HCT116 (cell line): ENCODE measurements around the gene CD300LD. TPM values are rescaled to one million over a fixed set of nuclear protein-coding genes. Genes with fewer than 3 reads are reported as not detected.

ENCODE experiments used
- ATAC-seq: fragments of 200-7000 bp; cut with Tn5 transposase; 2 replicates; pipeline ENCODE4 v1.9.1; 2020; ENCODE audit warnings: mild to moderate bottlenecking, moderate library complexity
- BruUV-seq: library from RNA; stranded (reverse); fragments of 400-500 nt; replicated peaks from 2 replicates; lab custom pipeline; 2021; lab: Mats Ljungman, UMichigan
- CTCF ChIA-PET: fragments of 300-600 bp; sonication (Branson Sonifier 250); formaldehyde crosslinking; loops from one replicate; lab custom pipeline; 2021; ENCODE audit warnings: antibody characterized with exemption; lab: Charles Lee
- POLR2A ChIA-PET: fragments of 300-600, 350-600 bp; sonication (Branson Sonifier 250); formaldehyde crosslinking; loops from one replicate; lab custom pipeline; 2021; ENCODE audit warnings: antibody characterized with exemption; lab: Charles Lee
- RAD21 ChIA-PET, 2 experiments: fragments of 300-600 bp; sonication (Branson Sonifier 250); formaldehyde crosslinking; loops; one replicate each; lab custom pipeline; 2023; ENCODE audit warnings: low total read pairs in 2 of 2; ENCODE audit not compliant: uncharacterized antibody in 2 of 2, unreplicated experiment in 2 of 2, low non-redundant PET in 1 of 2; lab: Charles Lee
- DNase-seq: peaks from one replicate; pipeline ENCODE4 v3.0.0-alpha.2; 2010; ENCODE audit warnings: low read depth, low spot score
- H2AFZ ChIP-seq: fragments of 200-600 bp; shearing (Covaris generic), sonication (generic); 2 replicates; pipeline ENCODE4 v1.6.1; 2017; ENCODE audit warnings: low read depth, mixed run types, mixed read lengths, antibody characterized with exemption, low read length; ENCODE audit not compliant: poor library complexity, severe bottlenecking
- H3K27ac ChIP-seq: 2 replicates; pipeline ENCODE4 v1.5.1; 2012; ENCODE audit warnings: low read depth, low read length
- H3K27me3 ChIP-seq: fragments of 200-600 bp; sonication (generic); 2 replicates; pipeline ENCODE4 v1.6.1; 2016; ENCODE audit warnings: mixed run types, low read length, mixed read lengths; ENCODE audit not compliant: insufficient read depth
- H3K36me3 ChIP-seq, 2 experiments: fragments of 200-500 bp in 1 of 2; fragments of 200-600 bp in 1 of 2; sonication (Bioruptor generic) in 1 of 2; sonication (generic) in 1 of 2; 2 replicates each; pipeline versions ENCODE4 v1.5.1 to v1.6.1; 2014 to 2016; ENCODE audit warnings: low read length in 2 of 2, inconsistent platforms in 1 of 2, mixed read lengths in 1 of 2, mixed run types in 1 of 2; ENCODE audit not compliant: insufficient read depth in 2 of 2, control insufficient read depth in 1 of 2
- H3K4me1 ChIP-seq, 2 experiments: fragments of 200-600 bp in 1 of 2; sonication (generic) in 1 of 2; 2 replicates each; pipeline versions ENCODE4 v1.5.1 to v1.6.1; 2012 to 2017; ENCODE audit warnings: low read length in 2 of 2, inconsistent platforms in 1 of 2, mild to moderate bottlenecking in 1 of 2, mixed read lengths in 1 of 2, mixed run types in 1 of 2, moderate library complexity in 1 of 2; ENCODE audit not compliant: insufficient read depth in 2 of 2, control insufficient read depth in 1 of 2
- H3K4me2 ChIP-seq: fragments of 200-600 bp; sonication (generic); 2 replicates; pipeline ENCODE4 v1.6.1; 2017; ENCODE audit warnings: mixed run types, low read length, mixed read lengths
- H3K4me3 ChIP-seq, 2 experiments: fragments of 200-600 bp in 1 of 2; sonication (generic) in 1 of 2; replicated peaks in 1 of 2; 2 replicates each; pipeline ENCODE4 v1.5.1; 2011 to 2016; ENCODE audit warnings: low read length in 2 of 2, control low read depth in 1 of 2, low read depth in 1 of 2, mild to moderate bottlenecking in 1 of 2, mixed read lengths in 1 of 2, mixed run types in 1 of 2
- H3K79me2 ChIP-seq: fragments of 200-600 bp; sonication (generic); 2 replicates; pipeline ENCODE4 v1.6.1; 2017; ENCODE audit warnings: mild to moderate bottlenecking, mixed run types, low read length, moderate library complexity, mixed read lengths; ENCODE audit not compliant: insufficient read depth
- H3K9ac ChIP-seq: fragments of 200-600 bp; sonication (generic); 2 replicates; pipeline ENCODE4 v1.6.1; 2016; ENCODE audit warnings: low read length, mixed read lengths
- H3K9me2 ChIP-seq: fragments of 200-600 bp; sonication (generic), shearing (Covaris generic); 2 replicates; pipeline ENCODE4 v1.6.1; 2017; ENCODE audit warnings: mixed run types, mild to moderate bottlenecking, moderate library complexity; ENCODE audit not compliant: insufficient read depth
- H3K9me3 ChIP-seq, 2 experiments: fragments of 200-500 bp in 1 of 2; fragments of 200-600 bp in 1 of 2; sonication (Bioruptor generic) in 1 of 2; sonication (generic) in 1 of 2; 2 replicates each; pipeline ENCODE4 v1.6.1; 2014 to 2017; ENCODE audit warnings: low read length in 2 of 2, mixed read lengths in 2 of 2, inconsistent platforms in 1 of 2, low read depth in 1 of 2, mild to moderate bottlenecking in 1 of 2, mixed run types in 1 of 2, moderate library complexity in 1 of 2; ENCODE audit not compliant: control insufficient read depth in 1 of 2, insufficient read depth in 1 of 2
- H4K20me1 ChIP-seq: fragments of 200-600 bp; sonication (generic), shearing (Covaris generic); 2 replicates; pipeline ENCODE4 v1.6.1; 2017; ENCODE audit warnings: mixed run types, mild to moderate bottlenecking, moderate library complexity; ENCODE audit not compliant: insufficient read depth
- CBX3 ChIP-seq: IDR thresholded peaks from 2 replicates; pipeline ENCODE4 v1.6.1; 2012; ENCODE audit warnings: low read depth
- CEBPB ChIP-seq: IDR thresholded peaks from 2 replicates; pipeline ENCODE4 v1.6.1; 2012; ENCODE audit warnings: low read depth
- CTCF ChIP-seq, 3 experiments: fragments of 200-600 bp in 1 of 3; sonication (generic) in 1 of 3; IDR thresholded peaks in 2 of 3; conservative IDR thresholded peaks in 1 of 3; 2 replicates each; pipeline ENCODE4 v1.5.1; 2012 to 2017; ENCODE audit warnings: low read depth in 2 of 3, low read length in 2 of 3, antibody characterized with exemption in 1 of 3, borderline replicate concordance in 1 of 3, control low read depth in 1 of 3, mild to moderate bottlenecking in 1 of 3, mixed read lengths in 1 of 3, mixed run types in 1 of 3, moderate library complexity in 1 of 3; ENCODE audit not compliant: insufficient read depth in 1 of 3
- EGR1 ChIP-seq: IDR thresholded peaks from 2 replicates; pipeline ENCODE4 v1.6.1; 2012; ENCODE audit warnings: low read depth
- ELF1 ChIP-seq: IDR thresholded peaks from 2 replicates; pipeline ENCODE4 v1.6.1; 2012; ENCODE audit warnings: low read depth, borderline replicate concordance
- EZH2phosphoT487 ChIP-seq: fragments of 200-600 bp; IDR thresholded peaks from 2 replicates; pipeline ENCODE4 v1.6.1; 2018; ENCODE audit warnings: antibody characterized with exemption, borderline replicate concordance
- FOSL1 ChIP-seq: IDR thresholded peaks from 2 replicates; pipeline ENCODE4 v1.6.1; 2012; ENCODE audit warnings: low read depth
- MAX ChIP-seq: IDR thresholded peaks from 2 replicates; pipeline ENCODE4 v1.6.1; 2012
- POLR2A ChIP-seq: IDR thresholded peaks from 2 replicates; pipeline ENCODE4 v1.7.0; 2011; ENCODE audit warnings: borderline replicate concordance; ENCODE audit not compliant: insufficient read depth, insufficient read length; ENCODE audit errors: extremely low read depth
- POLR2AphosphoS5 ChIP-seq: IDR thresholded peaks from 2 replicates; pipeline ENCODE4 v1.6.1; 2011; ENCODE audit warnings: mild to moderate bottlenecking, low read depth, low read length, moderate library complexity
- RAD21 ChIP-seq: IDR thresholded peaks from 2 replicates; pipeline ENCODE4 v1.6.1; 2012; ENCODE audit warnings: low read depth, mild to moderate bottlenecking
- SIN3A ChIP-seq: IDR thresholded peaks from 2 replicates; pipeline ENCODE4 v1.6.1; 2012; ENCODE audit warnings: low read depth
- TCF7L2 ChIP-seq: IDR thresholded peaks from 2 replicates; pipeline ENCODE4 v1.7.0; 2011; ENCODE audit warnings: borderline replicate concordance, inconsistent platforms; ENCODE audit not compliant: insufficient read depth, insufficient read length; ENCODE audit errors: extremely low read depth
- YY1 ChIP-seq: IDR thresholded peaks from 2 replicates; pipeline ENCODE4 v1.6.1; 2011; ENCODE audit warnings: low read length, low read depth, moderate library complexity, mild to moderate bottlenecking; ENCODE audit not compliant: insufficient replicate concordance; ENCODE audit errors: extremely low read depth
- ZFX ChIP-seq: fragments of 450-650 bp; IDR thresholded peaks from 2 replicates; pipeline ENCODE4 v1.6.1; 2017
- intact Hi-C: fragments of 100-400 bp; cut with micrococcal nuclease; formaldehyde crosslinking; loops from 2 replicates; pipeline ENCODE4 v1.10.0; 2022
- total RNA-seq: library from RNA; stranded (reverse); gene quantifications from one replicate; pipeline ENCODE4 v1.2.1, GENCODE V29; 2021; ENCODE audit not compliant: unreplicated experiment

The CD300LD gene
- total RNA-seq, 1 experiment from 2014 or later = not detected

- POLR2A ChIA-PET = no interaction called here
- ATAC-seq = no peak
- no peak for DNase-seq
- H4K20me1 ChIP-seq = no peaks in the 10 kb centered on the region
- BruUV-seq = no TSS peak
- H3K27ac ChIP-seq = no peak within 1 kb of the TSS
- TF ChIP-seq FOSL1 (no peak), POLR2A (no peak), RAD21 (no peak), YY1 (no peak), EZH2phosphoT487 (no peak), EGR1 (no peak), CEBPB (no peak), ELF1 (no peak), CBX3 (no peak), SIN3A (no peak), ZFX (no peak), CTCF (IDR thresholded peaks at IDR 0.05 in 2 of 3, conservative IDR thresholded peaks at IDR 0.05 in 1 of 3; ENCODE audit: borderline replicate concordance in 1 of 3, insufficient read depth in 1 of 3, low read depth in 2 of 3, low read length in 2 of 3) (no peak), TCF7L2 (no peak), MAX (no peak), POLR2AphosphoS5 (no peak)
- no peaks in the 10 kb centered on the region for H3K9me2 ChIP-seq
- RAD21 ChIA-PET = no interaction called here
- H3K4me2 ChIP-seq = no peak within 1 kb of the TSS
- no peaks in the 10 kb centered on the region for H3K79me2 ChIP-seq
- H3K36me3 ChIP-seq = no peaks in the 10 kb centered on the region
- CTCF ChIA-PET = interaction anchor here (3.2 to 4.7 kb wide), 2 partner anchors 151 to 162 kb away, joined by 43 to 49 read pairs; partner anchors contain the start of gene GPR142
- H3K4me1 ChIP-seq = no peaks in the 10 kb centered on the region
- H3K9me3 ChIP-seq = no peaks in the 10 kb centered on the region
- no peak within 1 kb of the TSS for H3K4me3 ChIP-seq
- peaks cover 39% of the 10 kb centered on the region for H3K27me3 ChIP-seq
- no peak within 1 kb of the TSS for H2AFZ ChIP-seq
- H3K9ac ChIP-seq = no peak within 1 kb of the TSS
- intact Hi-C loops = loop anchor here (5.0 kb wide), 1 partner anchor 319 kb away; the partner anchor contains the start of gene TTYH2
These were observed 60.8 kb downstream of the CD300LD start, which contains the start of gene CD300LB for GRCh38 chr17:74531231-74531761. Gene CD300LB, minus strand, starts transcription at chr17:74531475. Its CDS starts 125 bp downstream, at chr17:74531350.
